ENCODE measurements around the gene TUBA1B. TPM values are rescaled to one million over a fixed set of nuclear protein-coding genes. Genes with fewer than 3 reads are reported as not detected.
"Not testable (repeated sequence)": the region's sequence is repeated elsewhere in the genome, so short reads cannot be mapped to it uniquely, and the experiment has no call there.

The TUBA1B gene
- 253 and 317 TPM in 2 replicates for total RNA-seq

DNA sequence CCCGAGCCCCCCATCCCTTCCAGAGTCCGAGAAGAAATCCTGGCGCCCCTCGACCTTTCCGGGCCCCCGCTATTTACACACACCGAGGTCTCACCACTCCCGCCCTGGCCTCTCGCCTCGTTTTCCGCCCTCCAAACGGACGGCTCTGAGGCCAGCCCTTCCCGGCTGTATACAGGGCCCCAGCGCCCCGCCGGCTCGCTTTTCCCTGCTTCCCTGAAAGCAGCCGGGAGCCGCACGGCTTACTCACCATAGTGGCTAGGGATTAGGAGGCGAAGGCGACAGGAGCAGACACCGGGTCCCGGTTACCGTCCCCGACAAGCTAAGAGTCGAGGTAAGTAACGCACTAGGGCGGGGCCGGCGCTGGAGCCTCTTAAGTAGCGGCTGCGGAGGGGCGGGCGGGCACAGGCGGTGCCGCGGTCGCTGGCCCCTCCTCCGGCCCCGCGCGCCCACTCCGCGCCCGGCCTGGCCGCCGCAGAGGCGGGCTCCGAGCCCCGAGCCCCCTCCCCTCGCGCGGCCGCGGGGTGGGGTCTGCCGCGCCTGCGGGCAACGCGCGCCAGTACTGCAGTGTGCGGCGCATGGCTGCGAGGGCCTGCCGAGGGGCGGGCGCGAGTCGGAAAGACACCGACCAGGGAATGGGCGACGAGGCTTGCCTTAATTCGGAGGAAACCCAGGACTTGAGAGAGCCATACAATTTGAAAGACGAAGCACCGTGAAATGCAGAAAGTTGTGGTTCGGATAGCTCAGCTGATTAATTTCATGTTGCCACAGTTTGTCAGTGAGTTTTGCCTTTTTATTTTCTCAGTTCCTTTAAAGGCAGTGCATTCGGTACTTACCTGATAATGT lies at the start of gene TUBA1B:
TUBA1B (minus strand) TSS at position 345 of the 843 bp plus-strand sequence; CDS start at position 250, 95 bp downstream.
- Histone ChIP-seq H3K36me3 (ENCODE audit: control insufficient read depth, insufficient read depth, low read length) (peaks cover 9% of the 10 kb centered on the region), H3K4me3 (ENCODE audit: low read depth, low read length) (peak within 1 kb of the TSS; percentile 96), H3K27me3 (ENCODE audit: control insufficient read depth, insufficient read depth, low read length) (no peaks in the 10 kb centered on the region)
- peak; percentile 56 for DNase-seq (ENCODE audit: low read depth)
- FAIRE-seq = no peak
- TF ChIP-seq CTCF (IDR thresholded peaks at IDR 0.05; ENCODE audit: insufficient read depth, low read length, severe bottlenecking) = no peak

GRCh38 chr12:49174218-49174617 lies 43.0 kb upstream of the TUBA1B start:
- Histone ChIP-seq H3K27me3 (ENCODE audit: control insufficient read depth, insufficient read depth, low read length) (no peaks in the 10 kb centered on the region), H3K4me3 (ENCODE audit: low read depth, low read length) (no peak overlapping the region), H3K36me3 (ENCODE audit: control insufficient read depth, insufficient read depth, low read length) (no peaks in the 10 kb centered on the region)
- no peak for TF ChIP-seq CTCF (IDR thresholded peaks at IDR 0.05; ENCODE audit: insufficient read depth, low read length, severe bottlenecking)
- FAIRE-seq (no peak), DNase-seq (ENCODE audit: low read depth) (no peak)

DNA sequence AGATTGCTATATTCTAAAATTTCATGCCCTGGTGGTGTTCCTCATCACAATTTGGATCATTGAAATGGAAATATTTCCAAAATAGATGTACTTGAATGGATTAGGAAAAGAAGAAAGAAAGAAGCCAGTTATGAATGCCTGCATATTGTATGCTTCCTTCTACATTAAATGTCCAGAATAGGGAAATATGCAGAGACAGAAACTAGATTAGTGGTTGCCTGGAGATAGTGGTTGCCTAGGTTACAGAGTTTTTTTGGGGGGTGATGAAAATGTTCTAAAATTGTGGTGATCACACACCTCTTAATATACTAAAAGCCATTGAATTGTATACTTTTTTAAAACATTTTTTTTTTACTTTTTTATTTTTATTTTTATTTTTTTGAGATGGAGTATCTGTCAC lies 39.7 kb upstream of the TUBA1B start:
- DNase-seq (ENCODE audit: low read depth) (no peak), FAIRE-seq (no peak)
- Histone ChIP-seq H3K36me3 (ENCODE audit: control insufficient read depth, insufficient read depth, low read length) (no peaks in the 10 kb centered on the region), H3K27me3 (ENCODE audit: control insufficient read depth, insufficient read depth, low read length) (no peaks in the 10 kb centered on the region), H3K4me3 (ENCODE audit: low read depth, low read length) (no peak overlapping the region)
- no peak for TF ChIP-seq CTCF (IDR thresholded peaks at IDR 0.05; ENCODE audit: insufficient read depth, low read length, severe bottlenecking)

GRCh38 chr12:49165114-49165513 lies 33.9 kb upstream of the TUBA1B start:
- DNase-seq (ENCODE audit: low read depth) = no peak
- no peak for TF ChIP-seq CTCF (IDR thresholded peaks at IDR 0.05; ENCODE audit: insufficient read depth, low read length, severe bottlenecking)
- Histone ChIP-seq H3K4me3 (ENCODE audit: low read depth, low read length) (no peak overlapping the region), H3K36me3 (ENCODE audit: control insufficient read depth, insufficient read depth, low read length) (no peaks in the 10 kb centered on the region), H3K27me3 (ENCODE audit: control insufficient read depth, insufficient read depth, low read length) (no peaks in the 10 kb centered on the region)
- FAIRE-seq = no peak

- H3K27me3 ChIP-seq (ENCODE audit: control insufficient read depth, insufficient read depth, low read length); H3K4me3 ChIP-seq (ENCODE audit: low read depth, low read length); FAIRE-seq; H3K36me3 ChIP-seq (ENCODE audit: control insufficient read depth, insufficient read depth, low read length); DNase-seq (ENCODE audit: low read depth): not testable (repeated sequence)
These were observed 30.7 kb upstream of the TUBA1B start for GRCh38 chr12:49161901-49162300.

DNA sequence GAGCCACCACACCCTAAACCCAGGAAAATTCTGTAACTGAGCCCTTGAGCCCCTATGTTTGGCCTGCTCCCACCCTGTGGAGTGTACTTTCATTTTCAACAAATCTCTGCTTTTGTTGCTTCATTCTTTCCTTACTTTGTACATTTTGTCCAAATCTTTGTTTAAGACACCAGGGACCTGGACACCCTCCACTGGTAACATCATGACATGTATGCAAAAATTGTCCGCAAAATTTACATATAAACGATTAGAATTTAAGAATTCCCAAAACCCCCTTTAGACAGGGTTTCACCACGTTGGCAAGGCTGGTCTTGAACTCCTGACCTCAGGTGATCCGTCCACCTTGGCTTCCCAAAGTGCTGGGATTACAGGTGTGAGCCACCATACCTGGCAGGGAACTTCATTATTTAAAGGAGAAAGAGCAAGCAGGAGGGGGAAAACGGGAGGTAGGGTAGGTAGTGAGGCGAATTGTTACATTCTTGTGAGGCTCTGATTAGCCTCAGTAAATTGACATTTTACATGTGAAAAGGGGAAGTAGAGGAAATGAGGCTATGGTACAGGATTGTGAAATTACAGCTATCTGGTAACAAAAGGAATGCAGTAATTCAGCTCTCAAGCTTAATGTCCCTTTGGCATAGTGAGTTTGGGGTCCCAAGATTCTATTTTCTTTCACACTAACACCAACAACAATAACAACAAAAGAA lies 30.0 kb upstream of the TUBA1B start:
- FAIRE-seq (no peak), DNase-seq (ENCODE audit: low read depth) (peak; percentile 4)
- Histone ChIP-seq H3K4me3 (ENCODE audit: low read depth, low read length) (no peak overlapping the region), H3K27me3 (ENCODE audit: control insufficient read depth, insufficient read depth, low read length) (no peaks in the 10 kb centered on the region), H3K36me3 (ENCODE audit: control insufficient read depth, insufficient read depth, low read length) (no peaks in the 10 kb centered on the region)
- TF ChIP-seq CTCF (IDR thresholded peaks at IDR 0.05; ENCODE audit: insufficient read depth, low read length, severe bottlenecking) = no peak

Measured in bronchial epithelial cell (primary cell).